GM19240 (cell line): Measurements from ENCODE around the gene MINDY4.

ENCODE experiments used
- DNase-seq: peaks from one replicate; pipeline ENCODE4 v3.0.0; 2011; ENCODE audit warnings: low spot score; ENCODE audit not compliant: insufficient read length

The MINDY4 gene

DNA sequence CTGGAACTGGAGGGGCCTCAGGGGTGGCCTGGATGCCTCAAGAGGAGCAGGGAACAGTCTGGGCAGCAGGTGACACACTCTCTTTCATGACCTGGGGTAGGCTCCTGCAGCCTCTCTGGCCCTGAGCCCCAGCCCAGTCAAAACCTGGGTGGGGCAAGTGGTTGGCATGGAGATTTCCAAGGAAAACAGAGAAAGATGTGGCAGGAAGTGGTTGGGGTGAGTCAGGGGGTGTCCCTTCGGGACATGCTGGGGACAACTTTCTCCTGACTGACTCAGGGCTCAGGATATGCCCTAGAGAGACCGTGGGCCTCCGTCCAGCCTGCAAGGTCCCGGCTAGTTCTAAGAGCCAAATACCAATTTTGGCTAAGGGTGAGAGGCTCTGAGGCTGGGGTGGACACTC is 143.4 kb downstream of the MINDY4 start:
- no peak for DNase-seq

DNA sequence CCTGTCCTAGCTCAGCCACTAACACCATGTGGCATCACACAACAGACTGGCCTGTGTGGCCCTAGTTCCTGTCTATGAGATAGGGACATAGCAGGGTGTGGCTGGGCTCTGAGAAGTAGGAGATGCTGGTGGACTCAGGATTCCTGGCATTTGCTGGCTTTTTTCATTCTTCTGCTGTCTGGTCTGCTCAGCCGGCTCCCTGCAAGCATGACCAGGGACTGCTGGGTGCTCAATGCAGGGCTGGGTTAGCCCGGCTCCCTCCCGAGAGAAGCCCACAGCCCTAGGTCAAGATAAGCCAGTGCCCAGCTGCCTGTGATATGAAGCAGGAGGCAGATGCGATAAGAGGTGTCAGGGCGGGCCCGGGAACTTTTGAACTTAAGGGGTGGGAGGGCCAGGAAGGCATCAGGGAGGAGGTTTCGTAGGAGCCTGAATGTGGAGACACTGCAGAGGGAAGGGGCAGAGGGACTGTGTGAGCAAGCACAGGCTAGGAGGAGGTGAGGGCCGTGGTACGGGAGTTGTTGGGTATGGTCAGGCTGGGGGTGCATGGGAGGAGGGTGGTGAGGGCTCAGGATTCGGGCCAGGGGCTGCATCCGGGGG is 143.9 kb downstream of the MINDY4 start:
- DNase-seq, result no peak

DNA sequence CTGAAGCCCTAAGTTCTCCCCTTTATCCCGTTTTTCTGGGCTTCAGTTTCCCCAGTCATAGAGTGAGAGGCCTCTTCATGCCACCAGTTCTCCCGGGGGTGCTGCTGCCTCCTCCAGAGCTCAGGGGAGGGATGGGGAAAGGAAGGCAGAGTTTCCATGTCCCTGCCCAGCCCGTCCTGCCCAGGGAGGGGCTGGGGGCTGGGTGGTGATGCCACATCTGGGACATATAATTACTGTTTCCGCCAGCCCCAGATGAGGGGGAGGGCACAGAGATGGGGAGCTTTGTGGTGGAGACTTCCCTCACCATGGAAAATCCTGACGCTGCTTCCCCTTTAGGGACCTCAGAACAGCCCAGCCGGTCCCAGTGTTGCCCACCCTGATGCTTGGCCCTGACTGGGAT is 144.5 kb downstream of the MINDY4 start:
- no peak for DNase-seq

DNA sequence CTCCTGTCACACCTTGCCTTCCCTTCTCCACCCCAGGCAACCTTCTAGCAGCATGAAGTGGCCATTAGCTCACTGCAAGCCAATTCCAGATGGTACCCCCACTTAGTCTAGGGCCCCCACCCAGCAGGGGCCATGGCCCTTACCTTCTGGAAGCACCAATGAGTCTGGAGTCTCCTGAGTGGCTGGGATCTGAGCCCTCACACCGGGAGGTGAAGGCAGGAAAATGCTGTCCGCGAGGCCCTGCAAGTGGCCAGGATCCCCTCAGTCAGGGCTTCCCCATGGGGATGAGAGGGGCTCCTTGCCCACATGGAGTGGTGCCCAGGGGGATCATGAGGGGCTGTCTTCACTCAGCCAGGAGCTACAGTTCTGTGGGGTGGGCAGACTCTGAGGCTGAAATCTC is 145.0 kb downstream of the MINDY4 start:
- DNase-seq, result no peak

DNA sequence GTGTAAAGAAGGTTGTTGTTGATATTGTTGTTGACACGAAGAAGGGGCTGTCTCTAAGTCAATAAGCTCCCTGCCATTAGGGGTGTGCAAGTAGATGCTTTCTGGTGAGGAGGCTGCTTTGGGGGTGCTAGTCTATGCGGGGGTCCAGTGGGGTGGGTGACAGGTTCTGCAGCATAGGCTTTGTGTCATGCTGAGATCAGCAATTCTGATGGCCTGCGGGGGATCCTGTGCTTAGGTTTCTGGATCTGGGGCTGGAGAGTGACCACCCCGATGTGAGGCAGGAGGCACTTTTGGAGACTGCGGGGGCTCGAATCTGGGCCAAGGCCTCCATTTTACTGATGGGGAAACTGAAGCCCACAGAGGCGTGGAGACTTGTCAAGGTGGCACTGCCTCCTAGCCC is 145.6 kb downstream of the MINDY4 start:
- DNase-seq, result no peak

DNA sequence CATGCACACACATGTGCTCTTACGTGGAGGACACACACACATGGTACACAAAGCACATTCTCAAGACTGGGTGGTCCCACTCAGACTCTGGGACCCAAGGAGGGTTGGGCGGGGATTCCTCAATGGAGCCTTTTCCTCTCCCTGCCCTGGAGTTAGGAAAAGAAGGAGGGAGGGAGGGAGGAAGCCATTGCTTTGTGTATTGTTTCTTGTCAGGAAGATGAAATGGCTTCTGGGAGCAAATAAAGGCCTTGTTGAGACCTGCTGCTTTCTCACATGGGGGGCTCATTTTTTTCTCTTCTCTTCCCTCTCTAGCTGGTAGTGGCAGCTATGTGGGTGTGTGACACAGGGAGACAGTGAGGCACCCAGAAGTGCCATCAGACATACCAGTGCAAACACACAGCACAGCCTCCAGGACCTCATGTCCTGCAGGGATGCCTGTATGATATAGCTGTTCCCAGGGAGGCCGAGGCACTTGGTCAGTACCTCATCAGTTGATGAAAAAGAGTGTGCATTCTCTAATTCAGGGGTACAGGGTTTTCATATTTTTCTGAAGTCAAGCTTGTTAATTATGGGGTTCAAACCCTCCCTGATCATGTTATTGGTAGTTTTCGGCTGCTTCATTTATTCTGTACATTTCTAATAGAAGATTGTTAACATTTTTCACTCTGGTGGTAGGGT is 146.1 kb downstream of the MINDY4 start:
- no peak for DNase-seq

DNA sequence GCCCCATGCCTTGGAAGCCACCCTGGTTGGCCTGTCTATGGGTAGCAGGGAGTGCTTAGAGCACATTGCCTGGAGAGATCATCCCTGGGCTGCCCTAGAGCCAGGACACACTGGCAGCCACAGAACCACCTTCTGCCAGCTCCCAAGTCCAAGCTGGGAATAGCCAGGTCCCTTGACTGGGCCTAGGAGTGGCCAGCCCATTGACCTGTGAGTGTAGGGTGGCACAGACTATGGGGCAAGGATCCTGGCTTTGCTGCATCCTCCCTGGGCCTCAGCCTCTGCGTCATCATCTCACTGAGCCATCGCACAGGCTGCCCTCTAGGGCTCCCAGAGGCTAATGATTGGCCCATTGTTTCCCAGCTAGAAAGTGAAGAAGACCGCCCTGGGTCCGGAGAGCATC is 147.5 kb downstream of the MINDY4 start:
- DNase-seq, result no peak

DNA sequence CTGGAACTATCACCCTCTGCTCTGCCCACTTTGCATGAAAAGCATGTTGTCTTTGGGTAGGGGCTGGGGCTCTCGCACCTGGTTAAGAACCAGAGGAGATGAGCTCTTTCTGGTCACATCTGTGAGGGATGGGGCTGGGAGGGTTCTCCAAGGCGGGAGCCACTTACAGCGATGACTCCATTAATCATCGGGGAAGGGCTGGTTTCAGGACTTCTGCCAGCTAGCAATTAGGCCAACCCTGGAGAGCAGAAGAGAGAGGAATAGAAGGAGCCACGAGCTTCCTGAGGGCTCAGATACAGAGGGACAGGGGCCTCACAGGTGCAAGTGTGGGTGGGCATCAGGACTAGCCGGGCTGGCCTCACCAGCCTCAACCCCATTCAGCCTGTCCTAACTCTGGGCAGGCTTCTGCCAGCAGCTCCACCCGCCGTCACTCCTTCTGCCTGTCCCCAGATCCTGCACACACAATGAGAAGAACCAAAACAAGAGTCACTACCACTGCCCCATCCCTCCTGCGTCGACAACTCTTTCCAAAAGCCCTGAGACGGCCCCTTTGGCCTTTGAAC is 148.9 kb downstream of the MINDY4 start:
- DNase-seq, result no peak

DNA sequence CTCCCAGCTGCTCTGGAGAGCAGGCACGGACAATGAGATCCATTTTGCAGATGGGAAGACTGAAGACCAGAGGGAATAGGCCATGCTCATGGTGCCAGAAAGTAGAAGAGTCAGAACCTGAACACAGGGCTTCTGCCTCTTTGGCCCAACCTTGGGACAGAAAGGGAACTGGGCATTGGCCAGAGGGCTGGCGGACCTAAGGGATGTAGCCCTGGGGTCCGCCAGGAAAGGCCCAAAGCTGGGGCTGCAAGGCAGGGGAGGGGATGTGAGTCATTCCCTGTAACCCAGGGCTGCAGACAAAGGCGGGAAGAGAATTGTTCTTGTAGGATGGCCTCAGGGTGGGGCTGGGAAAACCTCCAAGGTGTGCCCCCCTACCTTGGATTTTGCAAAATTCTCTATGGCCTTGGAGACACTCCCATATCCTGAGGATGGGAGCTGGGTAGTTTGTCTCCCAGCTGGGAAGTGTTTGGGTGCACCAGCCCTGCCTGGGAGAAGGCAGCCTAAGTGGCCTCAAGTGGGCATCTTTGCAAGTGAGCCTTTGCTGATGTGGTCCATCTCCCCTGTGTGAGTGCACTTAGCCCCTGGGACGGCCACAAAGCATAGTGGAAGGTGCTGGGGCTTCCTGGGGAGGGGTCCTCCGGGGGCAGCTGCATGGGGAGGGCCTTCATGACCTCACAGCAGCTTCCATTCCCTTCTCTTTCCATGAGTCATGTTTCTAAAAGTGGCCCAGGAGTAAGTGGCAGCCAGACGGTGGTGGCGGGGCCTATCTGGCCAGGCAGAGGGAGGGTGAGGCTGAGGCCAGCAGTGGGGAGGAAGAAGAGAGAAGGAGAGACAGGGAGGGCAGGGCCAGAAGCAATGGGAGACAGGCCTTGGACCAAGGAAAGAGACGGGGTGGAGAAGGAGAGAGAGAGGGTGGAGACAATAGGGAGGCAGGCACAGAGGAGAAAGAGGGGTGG is 149.6 kb downstream of the MINDY4 start:
- no peak for DNase-seq

DNA sequence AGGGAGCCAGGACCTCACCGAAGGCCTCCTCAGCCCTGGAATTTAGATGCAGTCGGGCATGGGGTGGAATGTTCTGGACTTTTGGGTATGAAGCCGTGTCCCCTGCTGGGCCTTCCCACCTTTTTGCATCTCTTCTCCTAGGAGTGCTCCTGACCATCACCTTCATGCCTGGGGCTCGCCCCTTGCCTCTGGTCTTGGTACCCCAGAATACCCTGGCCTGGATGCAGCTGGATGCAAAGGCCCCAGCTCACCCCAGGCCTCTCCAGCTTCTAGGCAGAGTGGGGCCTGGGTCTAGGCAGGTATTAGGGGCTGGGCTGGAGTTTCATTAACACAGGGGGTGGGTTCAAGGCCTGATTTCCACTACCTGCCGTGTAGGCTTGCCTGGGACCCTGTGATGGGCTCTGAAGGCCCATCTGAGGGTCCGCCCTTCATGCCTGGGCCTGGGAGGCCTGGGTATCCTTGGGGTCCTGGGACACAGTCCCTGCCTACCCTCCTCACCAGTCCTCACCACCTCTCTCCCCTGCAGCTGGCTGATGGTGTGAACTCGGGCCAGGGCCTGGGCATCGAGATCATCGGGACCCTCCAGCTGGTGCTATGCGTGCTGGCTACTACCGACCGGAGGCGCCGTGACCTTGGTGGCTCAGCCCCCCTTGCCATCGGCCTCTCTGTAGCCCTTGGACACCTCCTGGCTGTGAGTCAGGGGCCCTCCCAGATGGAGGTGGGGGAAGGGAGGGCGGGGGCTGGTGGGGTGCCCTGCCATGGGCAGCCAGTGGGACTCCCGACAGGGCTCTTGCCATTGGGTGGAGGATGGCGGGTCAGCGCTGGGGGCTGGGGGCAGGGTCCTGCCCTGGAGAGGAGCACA is 150.6 kb downstream of the MINDY4 start:
- no peak for DNase-seq

DNA sequence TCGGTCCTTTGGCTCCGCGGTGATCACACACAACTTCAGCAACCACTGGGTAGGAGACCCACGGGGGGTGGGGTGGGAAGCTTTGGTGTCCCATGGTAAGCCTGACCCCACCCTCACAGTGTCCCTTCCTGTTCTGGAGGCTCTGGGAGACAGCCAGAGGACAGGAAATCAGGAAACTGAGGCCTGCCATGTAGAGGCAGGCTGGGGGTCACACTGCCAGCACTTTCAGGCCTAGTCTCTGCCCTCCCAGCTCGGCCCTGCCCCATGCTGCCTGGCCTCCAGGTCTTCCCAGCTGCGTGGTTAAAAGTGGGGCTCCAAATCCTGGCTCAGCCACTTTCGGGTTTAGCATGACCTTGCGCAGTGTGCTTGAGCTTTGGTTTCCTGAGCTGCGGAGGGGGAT is 151.4 kb downstream of the MINDY4 start:
- no peak for DNase-seq

DNA sequence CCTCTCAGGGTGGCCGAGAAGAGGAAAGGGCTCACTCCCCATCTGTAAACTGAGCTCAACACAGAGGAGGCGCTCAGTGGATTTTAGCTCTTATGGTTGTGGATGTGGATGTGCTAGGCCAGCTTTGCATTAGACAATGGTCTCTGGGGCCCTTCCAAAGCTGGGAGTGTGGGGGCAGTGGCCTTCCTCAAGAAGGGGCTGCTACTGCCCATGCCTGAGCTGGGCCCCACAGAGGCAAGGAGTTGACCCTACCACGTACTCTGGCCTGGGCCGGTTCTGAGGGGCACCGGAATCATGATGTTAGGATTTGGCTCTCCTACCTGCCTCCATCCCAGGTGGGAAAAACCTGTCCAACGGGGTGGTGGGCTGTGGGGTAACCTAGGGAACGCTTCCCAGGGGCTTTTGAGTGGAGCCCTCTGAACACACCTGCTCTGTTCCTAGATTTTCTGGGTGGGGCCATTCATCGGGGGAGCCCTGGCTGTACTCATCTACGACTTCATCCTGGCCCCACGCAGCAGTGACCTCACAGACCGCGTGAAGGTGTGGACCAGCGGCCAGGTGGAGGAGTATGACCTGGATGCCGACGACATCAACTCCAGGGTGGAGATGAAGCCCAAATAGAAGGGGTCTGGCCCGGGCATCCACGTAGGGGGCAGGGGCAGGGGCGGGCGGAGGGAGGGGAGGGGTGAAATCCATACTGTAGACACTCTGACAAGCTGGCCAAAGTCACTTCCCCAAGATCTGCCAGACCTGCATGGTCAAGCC is 152.0 kb downstream of the MINDY4 start:
- DNase-seq, result no peak

DNA sequence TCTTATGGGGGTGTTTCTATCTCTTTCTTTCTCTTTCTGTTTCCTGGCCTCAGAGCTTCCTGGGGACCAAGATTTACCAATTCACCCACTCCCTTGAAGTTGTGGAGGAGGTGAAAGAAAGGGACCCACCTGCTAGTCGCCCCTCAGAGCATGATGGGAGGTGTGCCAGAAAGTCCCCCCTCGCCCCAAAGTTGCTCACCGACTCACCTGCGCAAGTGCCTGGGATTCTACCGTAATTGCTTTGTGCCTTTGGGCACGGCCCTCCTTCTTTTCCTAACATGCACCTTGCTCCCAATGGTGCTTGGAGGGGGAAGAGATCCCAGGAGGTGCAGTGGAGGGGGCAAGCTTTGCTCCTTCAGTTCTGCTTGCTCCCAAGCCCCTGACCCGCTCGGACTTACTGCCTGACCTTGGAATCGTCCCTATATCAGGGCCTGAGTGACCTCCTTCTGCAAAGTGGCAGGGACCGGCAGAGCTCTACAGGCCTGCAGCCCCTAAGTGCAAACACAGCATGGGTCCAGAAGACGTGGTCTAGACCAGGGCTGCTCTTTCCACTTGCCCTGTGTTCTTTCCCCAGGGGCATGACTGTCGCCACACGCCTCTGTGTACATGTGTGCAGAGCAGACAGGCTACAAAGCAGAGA is 152.7 kb downstream of the MINDY4 start:
- DNase-seq, result no peak

DNA sequence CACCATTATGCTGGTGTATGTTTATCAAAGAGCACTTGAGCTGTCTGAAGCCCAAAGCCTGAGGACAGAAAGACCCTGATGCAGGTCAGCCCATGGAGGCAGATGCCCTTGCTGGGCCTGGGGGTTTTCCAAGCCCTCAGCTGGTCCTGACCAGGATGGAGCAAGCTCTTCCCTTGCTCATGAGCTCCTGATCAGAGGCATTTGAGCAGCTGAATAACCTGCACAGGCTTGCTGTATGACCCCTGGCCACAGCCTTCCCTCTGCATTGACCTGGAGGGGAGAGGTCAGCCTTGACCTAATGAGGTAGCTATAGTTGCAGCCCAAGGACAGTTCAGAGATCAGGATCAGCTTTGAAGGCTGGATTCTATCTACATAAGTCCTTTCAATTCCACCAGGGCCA is 153.4 kb downstream of the MINDY4 start:
- no peak for DNase-seq

DNA sequence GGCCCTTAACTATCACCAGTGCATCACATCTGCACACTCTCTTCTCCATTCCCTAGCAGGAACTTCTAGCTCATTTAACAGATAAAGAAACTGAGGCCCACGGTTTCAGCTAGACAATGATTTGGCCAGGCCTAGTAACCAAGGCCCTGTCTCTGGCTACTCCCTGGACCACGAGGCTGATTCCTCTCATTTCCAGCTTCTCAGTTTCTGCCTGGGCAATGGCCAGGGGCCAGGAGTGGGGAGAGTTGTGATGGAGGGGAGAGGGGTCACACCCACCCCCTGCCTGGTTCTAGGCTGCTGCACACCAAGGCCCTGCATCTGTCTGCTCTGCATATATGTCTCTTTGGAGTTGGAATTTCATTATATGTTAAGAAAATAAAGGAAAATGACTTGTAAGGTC is 153.9 kb downstream of the MINDY4 start:
- DNase-seq, result no peak

DNA sequence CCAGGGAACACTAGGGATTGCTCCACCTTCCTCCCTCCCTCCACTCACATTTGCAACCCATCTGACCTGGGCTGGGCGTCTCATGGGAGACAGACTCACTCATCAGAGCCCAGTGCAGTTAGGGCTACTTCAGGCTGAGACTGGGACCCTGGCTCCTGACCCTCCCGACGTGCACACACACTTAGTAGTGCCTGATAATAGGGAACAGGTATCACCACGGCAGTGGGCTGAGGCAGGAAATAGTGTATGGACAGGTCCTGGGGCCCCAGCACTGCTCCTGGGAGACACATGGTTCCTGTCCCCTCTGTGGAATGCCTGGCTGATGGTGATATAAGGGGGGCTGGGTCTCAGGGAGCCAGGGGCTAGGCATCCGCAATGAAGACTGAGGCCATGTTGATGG is 154.7 kb downstream of the MINDY4 start:
- no peak for DNase-seq

DNA sequence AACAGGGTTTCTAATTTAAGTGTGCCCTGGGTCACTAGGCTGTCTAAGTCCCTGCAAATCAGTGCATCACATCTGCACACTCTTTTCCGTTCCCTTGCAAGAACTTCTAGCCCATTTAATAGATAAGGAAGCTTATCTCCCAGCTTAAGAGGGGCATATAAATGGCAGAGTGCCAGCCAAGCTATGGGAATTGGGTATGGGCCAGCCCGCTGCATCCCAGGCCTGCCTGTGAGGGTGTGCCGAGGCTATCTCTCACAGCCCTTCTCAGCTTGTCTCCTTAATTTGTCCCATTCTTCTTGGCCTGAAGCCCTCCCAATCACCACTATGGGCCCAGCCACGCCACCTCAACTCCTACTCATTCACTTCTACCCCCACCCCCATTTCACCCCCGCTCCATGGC is 155.1 kb downstream of the MINDY4 start:
- no peak for DNase-seq

DNA sequence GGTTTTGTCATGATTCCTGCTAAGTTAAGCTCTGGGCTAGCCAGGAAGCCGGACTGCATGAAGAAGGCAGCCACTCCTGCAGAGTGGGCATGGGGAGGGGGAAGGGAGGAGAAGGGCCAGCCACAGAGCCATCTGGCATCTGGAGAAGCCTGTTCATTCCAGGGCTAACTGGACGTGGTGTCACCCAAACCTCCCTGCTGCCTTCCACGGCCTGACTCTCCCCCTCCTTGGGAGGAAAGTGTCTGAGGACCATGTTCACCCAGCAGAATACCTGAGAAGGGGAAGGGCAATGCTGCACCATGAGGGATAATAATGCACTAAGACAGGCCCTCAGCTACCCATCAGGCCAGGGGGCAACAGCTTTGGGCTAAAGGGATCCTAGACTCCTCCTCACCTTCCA is 155.8 kb downstream of the MINDY4 start:
- no peak for DNase-seq

DNA sequence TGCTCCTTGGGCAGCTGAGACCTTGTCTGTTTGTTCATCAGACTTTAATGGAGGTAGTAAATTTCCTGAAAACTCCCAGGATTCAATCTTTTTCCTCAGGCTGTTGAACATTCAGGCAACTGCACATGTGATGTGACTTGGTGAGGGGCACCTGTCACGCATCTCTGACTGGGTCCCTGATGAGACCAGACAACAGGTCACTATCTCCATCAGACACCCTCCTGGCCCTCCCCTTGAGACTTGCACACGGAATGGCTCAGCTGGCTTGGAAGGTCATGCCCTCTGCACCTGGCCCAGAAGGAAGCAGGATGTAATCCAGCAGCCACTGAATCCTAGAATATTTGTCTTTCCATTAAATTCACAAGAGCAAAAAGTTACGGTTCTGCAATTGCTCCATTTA is 156.3 kb downstream of the MINDY4 start:
- no peak for DNase-seq
